PFSK-1 (cell line): ENCODE measurements around the gene ESF1.

Source experiments
- POLR2AphosphoS5 ChIP-seq: IDR thresholded peaks from 2 replicates; pipeline ENCODE4 v1.6.1; 2012; ENCODE audit warnings: low read depth, mild to moderate bottlenecking, control low read depth, low read length, moderate library complexity
- TF ChIP-seq, protein P1 (sequence below), 2 experiments: IDR thresholded peaks; 2 replicates each; pipeline versions ENCODE4 v1.6.1 to v1.8.0; 2011 to 2012; ENCODE audit warnings: low read depth in 2 of 2, low read length in 2 of 2, control low read depth in 1 of 2, inconsistent platforms in 1 of 2, mild to moderate bottlenecking in 1 of 2, moderate library complexity in 1 of 2; ENCODE audit not compliant: insufficient read depth in 1 of 2

DNA sequence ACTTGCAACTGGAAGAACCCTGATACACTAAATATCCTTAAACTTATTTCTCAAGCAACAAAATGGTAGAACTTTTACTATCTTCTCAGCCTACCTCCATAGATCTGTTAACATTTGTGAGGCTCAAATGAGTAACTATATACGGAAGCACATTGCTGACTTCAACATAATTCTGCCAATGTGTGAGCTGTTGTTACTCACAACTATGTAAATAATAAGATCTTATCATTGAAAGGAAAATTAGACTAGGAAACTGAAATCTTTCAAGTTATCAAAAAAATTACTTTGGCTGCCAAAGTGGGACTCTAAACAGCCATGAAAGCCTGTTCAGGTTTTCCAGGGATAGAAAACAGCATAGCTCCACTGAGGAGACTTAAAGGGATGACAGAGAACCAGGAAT is 105.8 kb downstream of the ESF1 start:
- no peak for TF ChIP-seq POLR2AphosphoS5
- TF ChIP-seq, protein P1, sequence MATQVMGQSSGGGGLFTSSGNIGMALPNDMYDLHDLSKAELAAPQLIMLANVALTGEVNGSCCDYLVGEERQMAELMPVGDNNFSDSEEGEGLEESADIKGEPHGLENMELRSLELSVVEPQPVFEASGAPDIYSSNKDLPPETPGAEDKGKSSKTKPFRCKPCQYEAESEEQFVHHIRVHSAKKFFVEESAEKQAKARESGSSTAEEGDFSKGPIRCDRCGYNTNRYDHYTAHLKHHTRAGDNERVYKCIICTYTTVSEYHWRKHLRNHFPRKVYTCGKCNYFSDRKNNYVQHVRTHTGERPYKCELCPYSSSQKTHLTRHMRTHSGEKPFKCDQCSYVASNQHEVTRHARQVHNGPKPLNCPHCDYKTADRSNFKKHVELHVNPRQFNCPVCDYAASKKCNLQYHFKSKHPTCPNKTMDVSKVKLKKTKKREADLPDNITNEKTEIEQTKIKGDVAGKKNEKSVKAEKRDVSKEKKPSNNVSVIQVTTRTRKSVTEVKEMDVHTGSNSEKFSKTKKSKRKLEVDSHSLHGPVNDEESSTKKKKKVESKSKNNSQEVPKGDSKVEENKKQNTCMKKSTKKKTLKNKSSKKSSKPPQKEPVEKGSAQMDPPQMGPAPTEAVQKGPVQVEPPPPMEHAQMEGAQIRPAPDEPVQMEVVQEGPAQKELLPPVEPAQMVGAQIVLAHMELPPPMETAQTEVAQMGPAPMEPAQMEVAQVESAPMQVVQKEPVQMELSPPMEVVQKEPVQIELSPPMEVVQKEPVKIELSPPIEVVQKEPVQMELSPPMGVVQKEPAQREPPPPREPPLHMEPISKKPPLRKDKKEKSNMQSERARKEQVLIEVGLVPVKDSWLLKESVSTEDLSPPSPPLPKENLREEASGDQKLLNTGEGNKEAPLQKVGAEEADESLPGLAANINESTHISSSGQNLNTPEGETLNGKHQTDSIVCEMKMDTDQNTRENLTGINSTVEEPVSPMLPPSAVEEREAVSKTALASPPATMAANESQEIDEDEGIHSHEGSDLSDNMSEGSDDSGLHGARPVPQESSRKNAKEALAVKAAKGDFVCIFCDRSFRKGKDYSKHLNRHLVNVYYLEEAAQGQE (IDR thresholded peaks at IDR 0.05; ENCODE audit: insufficient read depth in 1 of 2, low read depth in 2 of 2, low read length in 2 of 2), result no peak
